AG09319 (cell line): ENCODE data around the gene FOXB1.

Source experiments
- DNase-seq: peaks from one replicate; pipeline ENCODE4 v3.0.0-alpha.2; 2010; ENCODE audit warnings: low read depth; ENCODE audit errors: extremely low read depth
- TF ChIP-seq, protein P1 (sequence below): IDR thresholded peaks from 2 replicates; pipeline ENCODE4 v1.5.1; 2011; ENCODE audit warnings: low read depth, mild to moderate bottlenecking, inconsistent platforms, low read length, moderate library complexity

Gene FOXB1

DNA sequence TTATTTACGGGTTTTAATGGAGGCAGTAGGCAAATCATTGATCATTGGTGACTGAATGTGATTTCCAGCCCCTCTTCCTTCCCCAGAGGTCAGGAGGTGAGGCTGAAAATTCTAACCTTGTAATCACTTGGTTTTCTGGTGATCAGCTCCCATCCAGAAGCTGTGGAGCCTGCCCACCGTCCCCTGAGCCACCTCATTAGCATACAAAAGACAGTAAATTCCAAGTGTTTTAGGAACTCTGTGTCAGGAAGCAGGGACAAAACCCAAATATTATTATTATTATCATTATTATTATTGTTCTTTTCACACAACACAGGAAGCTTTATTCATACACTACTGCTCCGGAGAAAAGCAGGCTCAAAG is 18.2 kb downstream of the FOXB1 start:
- DNase-seq = no peak
- TF ChIP-seq, protein P1, sequence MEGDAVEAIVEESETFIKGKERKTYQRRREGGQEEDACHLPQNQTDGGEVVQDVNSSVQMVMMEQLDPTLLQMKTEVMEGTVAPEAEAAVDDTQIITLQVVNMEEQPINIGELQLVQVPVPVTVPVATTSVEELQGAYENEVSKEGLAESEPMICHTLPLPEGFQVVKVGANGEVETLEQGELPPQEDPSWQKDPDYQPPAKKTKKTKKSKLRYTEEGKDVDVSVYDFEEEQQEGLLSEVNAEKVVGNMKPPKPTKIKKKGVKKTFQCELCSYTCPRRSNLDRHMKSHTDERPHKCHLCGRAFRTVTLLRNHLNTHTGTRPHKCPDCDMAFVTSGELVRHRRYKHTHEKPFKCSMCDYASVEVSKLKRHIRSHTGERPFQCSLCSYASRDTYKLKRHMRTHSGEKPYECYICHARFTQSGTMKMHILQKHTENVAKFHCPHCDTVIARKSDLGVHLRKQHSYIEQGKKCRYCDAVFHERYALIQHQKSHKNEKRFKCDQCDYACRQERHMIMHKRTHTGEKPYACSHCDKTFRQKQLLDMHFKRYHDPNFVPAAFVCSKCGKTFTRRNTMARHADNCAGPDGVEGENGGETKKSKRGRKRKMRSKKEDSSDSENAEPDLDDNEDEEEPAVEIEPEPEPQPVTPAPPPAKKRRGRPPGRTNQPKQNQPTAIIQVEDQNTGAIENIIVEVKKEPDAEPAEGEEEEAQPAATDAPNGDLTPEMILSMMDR = no peak

DNA sequence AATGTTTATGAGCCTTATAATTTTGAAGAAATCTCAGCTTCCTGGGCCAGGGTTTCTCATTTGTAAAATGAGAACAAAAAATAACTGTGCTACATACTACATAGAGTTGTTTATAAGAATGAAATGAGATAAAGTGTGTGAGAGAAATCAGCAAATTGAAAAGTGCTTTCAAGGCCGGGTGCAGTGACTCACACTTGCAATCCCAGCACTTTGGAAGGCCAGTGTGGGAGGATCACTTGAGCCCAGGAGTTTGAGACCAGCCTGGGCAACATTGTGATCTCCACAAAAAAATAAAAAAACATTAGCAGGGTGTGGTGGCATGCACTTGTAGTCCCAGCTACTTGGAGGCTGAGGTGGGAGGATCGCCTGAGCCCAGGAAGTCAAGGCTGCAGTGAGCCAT is 22.4 kb downstream of the FOXB1 start:
- no peak for DNase-seq
- TF ChIP-seq, protein P1 = no peak

DNA sequence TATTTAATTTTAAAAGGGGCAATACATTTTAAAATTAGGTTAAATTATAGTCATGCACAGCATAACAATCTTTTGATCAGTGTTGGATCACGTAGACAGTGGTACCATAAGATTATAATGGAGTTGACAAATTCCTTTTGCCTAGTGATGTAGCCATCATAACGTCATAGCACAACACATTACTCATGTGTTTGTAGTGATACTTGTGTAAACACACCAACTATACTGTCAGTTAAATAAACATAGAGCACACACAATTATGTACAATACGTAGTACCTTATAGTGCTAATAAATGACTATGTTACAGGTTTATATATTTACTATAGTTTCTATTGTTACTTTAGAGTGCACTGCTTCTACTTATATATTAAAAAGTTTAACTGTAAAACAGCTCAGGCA is 31.2 kb downstream of the FOXB1 start:
- DNase-seq = no peak
- TF ChIP-seq, protein P1 = no peak

DNA sequence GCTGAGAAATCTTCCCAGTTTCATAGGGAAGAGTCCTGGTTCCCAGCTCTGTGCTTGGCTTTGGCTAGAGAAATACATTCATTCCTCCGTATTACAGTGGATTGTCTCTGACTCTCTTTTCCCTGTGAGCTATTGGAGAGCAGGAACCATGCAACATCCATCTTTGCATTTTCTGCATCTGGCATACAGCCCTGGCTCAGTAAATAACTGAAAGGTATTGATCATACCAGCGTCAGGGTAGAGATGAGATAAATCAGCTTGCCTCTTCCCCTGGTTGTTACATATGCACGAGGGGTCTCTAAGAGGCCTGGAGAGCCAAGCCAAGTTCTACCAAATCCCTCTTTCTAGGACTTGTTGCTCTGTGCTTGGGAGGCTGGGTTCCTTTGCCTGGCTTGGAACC is 35.2 kb downstream of the FOXB1 start:
- DNase-seq = no peak
- TF ChIP-seq, protein P1 = no peak

DNA sequence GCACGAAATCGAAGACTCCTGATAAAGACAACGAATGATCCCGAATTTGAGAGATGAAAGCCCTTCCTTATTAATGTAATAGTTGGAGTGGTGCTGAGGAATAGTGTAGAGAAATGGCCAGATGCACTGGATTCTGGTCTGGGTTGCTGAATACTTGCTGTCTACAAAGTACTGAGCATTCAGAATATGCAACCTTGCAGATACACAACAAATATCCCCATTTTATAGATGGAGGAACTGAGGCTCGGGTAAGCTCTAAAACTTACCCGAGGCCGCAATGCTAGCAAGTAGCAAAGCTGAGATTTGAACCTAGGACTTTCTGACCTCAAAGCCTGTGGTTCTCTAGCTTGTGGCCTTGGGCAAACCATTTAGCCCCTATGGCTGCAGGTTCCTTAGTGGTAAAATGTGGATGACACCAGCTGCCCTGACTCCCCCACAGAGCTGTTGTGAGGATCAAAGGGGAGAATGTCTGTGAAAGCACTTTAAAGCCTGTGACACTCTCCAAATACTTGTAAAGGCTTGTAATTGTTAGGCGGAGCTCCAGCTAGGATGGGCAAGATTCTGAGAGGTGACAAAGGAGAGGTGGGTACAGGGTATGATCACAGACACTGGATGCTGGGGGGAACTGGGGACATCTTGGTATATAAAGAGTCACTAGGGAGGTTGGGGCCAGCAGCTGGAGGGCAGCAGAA is 39.8 kb downstream of the FOXB1 start:
- TF ChIP-seq, protein P1 = no peak
- no peak for DNase-seq

DNA sequence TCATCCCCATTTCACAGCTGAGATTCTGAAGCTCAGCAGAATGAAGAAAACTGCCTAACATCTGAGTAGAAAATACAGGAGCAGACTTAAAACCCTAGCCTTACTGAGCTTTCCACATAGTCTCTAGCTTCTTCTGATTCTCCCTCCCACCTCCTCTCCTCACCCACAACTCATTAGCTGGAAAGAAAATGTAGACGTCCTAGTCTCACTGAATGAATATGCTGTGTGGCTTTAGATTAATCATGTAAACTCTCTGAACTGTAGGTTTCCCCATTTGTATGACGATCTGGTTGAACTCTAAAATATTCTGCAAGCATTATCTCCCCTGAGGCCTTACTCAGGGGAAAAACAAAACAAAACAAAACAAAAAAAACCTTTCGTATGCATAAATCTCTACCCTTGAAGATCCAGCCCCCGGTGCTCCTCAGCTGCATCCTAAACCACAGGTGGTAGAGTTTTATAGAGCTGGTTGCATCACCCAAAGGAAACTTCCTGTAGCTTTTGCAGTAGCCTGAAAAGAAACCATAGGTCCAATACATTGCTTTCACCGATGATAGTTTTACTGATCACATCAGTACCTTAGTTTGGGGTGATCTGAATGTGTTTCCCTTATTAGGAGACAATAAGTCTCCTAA is 40.6 kb downstream of the FOXB1 start:
- no peak for DNase-seq
- TF ChIP-seq, protein P1 = no peak

DNA sequence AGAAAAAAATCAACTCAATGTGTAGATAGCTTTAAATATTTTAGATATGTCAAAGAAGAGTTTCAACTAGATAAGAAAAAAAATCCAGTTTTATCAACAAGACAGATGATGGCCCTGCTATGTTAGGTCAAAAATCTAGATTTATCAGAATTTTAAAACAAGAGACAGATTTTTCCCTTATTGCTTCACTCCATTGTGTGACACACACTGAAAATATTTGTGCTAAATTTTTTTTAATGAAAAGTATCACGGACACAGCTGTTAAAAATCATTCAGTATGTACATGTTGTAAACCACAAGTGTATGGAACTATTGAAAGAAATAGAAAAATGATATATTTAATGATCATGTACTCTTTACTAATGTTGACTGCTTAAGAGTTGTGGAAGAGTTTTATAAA is 43.6 kb downstream of the FOXB1 start:
- TF ChIP-seq, protein P1 = no peak
- no peak for DNase-seq
